Neural progenitor cell (in vitro differentiated cells): ENCODE results near the gene ETHE1.

ENCODE experiments used
- CTCF ChIP-seq: fragments of 200-600 bp; sonication (generic); IDR thresholded peaks from 2 replicates; pipeline ENCODE4 v1.5.1; 2017; ENCODE audit warnings: antibody characterized with exemption, mild to moderate bottlenecking
- EZH2 ChIP-seq: fragments of 200-600 bp; sonication (generic); IDR thresholded peaks from 2 replicates; pipeline ENCODE4 v1.6.1; 2017; ENCODE audit warnings: antibody characterized with exemption, mild to moderate bottlenecking, moderate library complexity

- TF ChIP-seq CTCF (no peak), EZH2 (no peak)
Observed at GRCh38 chr19:43553656-43554055, 26.7 kb upstream of the ETHE1 start.
